Measurements from ENCODE around the gene ATOX1.
"Not testable (repeated sequence)": the region's sequence is repeated elsewhere in the genome, so short reads cannot be mapped to it uniquely, and the experiment has no call there.

Gene ATOX1

GRCh38 chr5:151758430-151759241 is at the start of gene ATOX1:
Gene ATOX1 (minus strand): TSS chr5:151758631. CDS start chr5:151758551, 80 bp downstream.
- peak; percentile 88 for DNase-seq

- no peak for DNase-seq
These were observed 47.2 kb upstream of the ATOX1 start for GRCh38 chr5:151805414-151806223.

GRCh38 chr5:151800532-151800931 is 42.1 kb upstream of the ATOX1 start:
- no peak for DNase-seq

GRCh38 chr5:151799407-151799806 is 41.0 kb upstream of the ATOX1 start:
- no peak for DNase-seq

GRCh38 chr5:151798674-151799073 is 40.2 kb upstream of the ATOX1 start:
- DNase-seq: no peak

- DNase-seq: no peak
These were observed 37.0 kb upstream of the ATOX1 start for GRCh38 chr5:151795426-151795825.

- no peak for DNase-seq
These were observed 34.9 kb upstream of the ATOX1 start for GRCh38 chr5:151793358-151793757.

GRCh38 chr5:151787817-151788216 is 29.4 kb upstream of the ATOX1 start:
- DNase-seq: no peak

- no peak for DNase-seq
These were observed 28.0 kb upstream of the ATOX1 start for GRCh38 chr5:151786468-151786867.

- DNase-seq: no peak
These were observed 25.7 kb upstream of the ATOX1 start for GRCh38 chr5:151784141-151784540.

- not testable (repeated sequence) for DNase-seq
These were observed 25.2 kb upstream of the ATOX1 start for GRCh38 chr5:151783664-151784063.

GRCh38 chr5:151781201-151781600 is 22.8 kb upstream of the ATOX1 start:
- no peak for DNase-seq

- no peak for DNase-seq
These were observed 21.9 kb upstream of the ATOX1 start for GRCh38 chr5:151780348-151780747.

- no peak for DNase-seq
These were observed 21.2 kb upstream of the ATOX1 start for GRCh38 chr5:151779531-151780125.

- no peak for DNase-seq
These were observed 16.7 kb upstream of the ATOX1 start for GRCh38 chr5:151775025-151775606.

- no peak for DNase-seq
These were observed 15.5 kb upstream of the ATOX1 start for GRCh38 chr5:151773951-151774350.

- no peak for DNase-seq
These were observed 14.6 kb upstream of the ATOX1 start for GRCh38 chr5:151772846-151773561.

- peak; percentile 35 for DNase-seq
These were observed 13.8 kb upstream of the ATOX1 start for GRCh38 chr5:151772029-151772845.

- DNase-seq: peak; percentile 99
These were observed 13.0 kb upstream of the ATOX1 start, which contains the start of gene G3BP1 for GRCh38 chr5:151771259-151772028. Gene G3BP1 (plus strand): TSS chr5:151771954. CDS start chr5:151786621, 14,667 bp downstream.

GRCh38 chr5:151770383-151771258 is 12.2 kb upstream of the ATOX1 start:
- peak; percentile 77 for DNase-seq

Data from NCI-H146 (cell line).